GM12873 (cell line): ENCODE results near the gene NTMT1.

Experiments
- CTCF ChIP-seq: IDR thresholded peaks from 2 replicates; pipeline ENCODE4 v1.5.1; 2012; ENCODE audit warnings: low read depth, mild to moderate bottlenecking, moderate library complexity, low read length, control low read depth; ENCODE audit not compliant: insufficient read depth; ENCODE audit errors: missing control alignments

The NTMT1 gene

GRCh38 chr9:129643706-129644105 is 17.7 kb downstream of the NTMT1 start:
- TF ChIP-seq CTCF = no peak

GRCh38 chr9:129644365-129644764 is 18.4 kb downstream of the NTMT1 start:
- TF ChIP-seq CTCF = no peak

DNA sequence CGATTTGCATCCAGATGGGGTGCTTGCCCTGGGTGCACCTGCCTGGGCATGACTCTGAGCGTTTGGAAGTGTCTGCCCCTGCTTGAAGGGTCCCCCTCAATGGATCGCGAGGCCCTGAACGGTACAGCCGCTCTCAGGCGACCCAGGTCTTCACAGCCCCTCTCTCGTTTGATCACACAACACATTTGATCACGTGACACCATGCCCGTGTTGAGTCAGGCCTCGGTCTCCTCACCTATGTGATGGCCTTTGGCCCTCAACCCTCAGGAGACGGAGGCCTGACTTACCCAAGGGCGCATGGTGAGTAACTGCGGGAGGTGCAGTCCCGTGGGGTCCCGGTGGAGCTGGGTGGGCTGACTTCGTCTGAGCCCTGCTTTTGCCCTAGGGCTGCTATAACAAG is 18.9 kb downstream of the NTMT1 start:
- no peak for TF ChIP-seq CTCF

DNA sequence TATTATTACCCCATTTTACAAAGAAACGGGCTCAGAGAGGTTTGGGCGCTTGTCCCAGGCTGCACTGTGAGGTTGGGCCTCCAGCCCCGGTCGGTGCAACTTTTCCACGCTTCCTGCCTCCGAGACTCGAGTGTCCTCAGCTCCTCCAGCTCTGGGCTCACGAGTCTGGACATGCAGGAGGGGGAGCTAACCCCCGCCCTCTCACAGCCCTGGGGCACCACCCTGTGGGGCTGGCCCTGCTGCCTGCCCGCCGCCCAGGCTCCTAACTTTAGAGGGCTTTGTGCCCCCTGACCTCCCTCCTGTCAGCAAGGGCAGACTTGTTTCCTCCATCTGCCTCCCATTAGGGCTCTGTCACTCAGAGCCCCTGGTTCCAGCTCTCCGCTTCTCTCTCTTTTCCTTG is 20.3 kb downstream of the NTMT1 start:
- TF ChIP-seq CTCF = no peak

GRCh38 chr9:129646654-129647053 is 20.7 kb downstream of the NTMT1 start:
- TF ChIP-seq CTCF = no peak

DNA sequence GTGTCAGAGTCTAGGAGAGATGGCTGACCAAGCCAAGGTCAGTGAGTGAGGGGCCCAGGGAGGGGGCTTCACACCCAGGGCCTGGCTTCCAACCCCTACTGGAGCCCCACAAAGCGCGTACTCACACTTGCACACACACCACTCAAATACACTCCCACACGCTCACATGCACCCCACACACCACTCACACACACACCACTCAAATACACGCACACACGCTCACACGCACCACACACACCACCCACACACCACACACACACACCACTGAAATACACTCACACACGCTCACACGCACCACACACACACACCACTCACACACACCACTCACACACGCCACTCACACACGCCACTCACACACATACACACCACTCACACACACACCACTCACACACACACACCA is 21.7 kb downstream of the NTMT1 start:
- no peak for TF ChIP-seq CTCF

- no peak for TF ChIP-seq CTCF
Observed at GRCh38 chr9:129648092-129648763, 22.3 kb downstream of the NTMT1 start.
